Hindlimb muscle (tissue), 1 donor: ENCODE data around the gene KIAA1755. TPM values are rescaled to one million over a fixed set of nuclear protein-coding genes. Genes with fewer than 3 reads are reported as not detected.

Source experiments
- DNase-seq: peaks from one replicate; pipeline ENCODE4 v3.0.0-alpha.2; 2013
- polyA plus RNA-seq: library from polyadenylated mRNA; unstranded; fragments of 120-200 nt; gene quantifications from one replicate; pipeline ENCODE4 v1.2.1, GENCODE V29; 2013; ENCODE audit not compliant: insufficient read length

Gene KIAA1755
- polyA plus RNA-seq, 1 donor: 7.0 TPM

- no peak for DNase-seq
Measured at GRCh38 chr20:38162878-38163875, 97.4 kb downstream of the KIAA1755 start.

DNA sequence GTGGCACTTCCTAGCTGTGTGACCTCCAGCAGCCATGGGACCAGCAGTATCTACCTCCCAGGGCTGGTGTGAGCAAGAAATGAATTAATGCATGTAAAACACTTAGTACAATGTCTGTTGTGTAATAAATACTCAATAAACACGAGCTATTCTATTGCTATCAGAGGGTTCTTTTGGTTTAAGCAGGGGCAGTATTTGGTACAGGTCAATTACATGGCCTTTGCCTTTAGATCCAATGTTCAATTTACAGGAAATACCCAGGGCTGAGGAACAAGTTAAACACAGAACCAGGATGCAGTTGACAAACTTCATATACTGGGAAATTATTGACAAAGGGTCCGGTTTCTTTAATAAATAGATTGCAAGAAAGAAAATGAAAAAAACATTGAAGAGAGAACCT lies 98.4 kb downstream of the KIAA1755 start:
- DNase-seq: no peak

DNA sequence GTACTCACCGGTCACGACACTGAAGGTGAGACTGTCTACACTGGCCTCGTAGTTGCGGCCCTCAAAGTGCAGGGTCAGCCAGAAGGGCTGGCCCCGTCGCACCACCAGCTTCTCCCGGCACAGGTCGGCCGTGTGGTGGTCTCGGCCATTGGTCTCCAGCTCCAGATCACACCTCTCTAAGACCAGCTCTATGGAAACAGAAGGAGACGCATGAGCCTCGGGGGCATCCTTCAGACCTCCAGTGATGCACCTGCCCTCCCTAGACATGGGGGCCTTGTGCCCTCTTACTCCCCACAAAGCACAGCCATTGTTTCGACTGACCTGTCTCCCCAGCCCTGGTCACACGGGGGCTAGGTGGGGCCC lies 99.1 kb downstream of the KIAA1755 start:
- no peak for DNase-seq

Other genes starting within 250 kb of the KIAA1755 start
- gene TTI1, start 227.3 kb downstream of the KIAA1755 start, polyA plus RNA-seq: 17.4 TPM
- gene RPRD1B, start 227.0 kb downstream of the KIAA1755 start, polyA plus RNA-seq: 28.2 TPM
- gene TGM2, start 95.5 kb downstream of the KIAA1755 start, polyA plus RNA-seq: 14.9 TPM
- gene BPI, start 43.4 kb upstream of the KIAA1755 start, polyA plus RNA-seq: 0.52 TPM
- gene LBP, start 85.7 kb upstream of the KIAA1755 start, polyA plus RNA-seq: not detected
- 21.4 TPM for gene SNHG17, start 174.6 kb upstream of the KIAA1755 start, polyA plus RNA-seq
- gene RALGAPB, start 212.1 kb upstream of the KIAA1755 start, polyA plus RNA-seq: 20.4 TPM